DND-41 (cell line): ENCODE measurements around the gene ZDHHC1.

Experiments used
- ATAC-seq: fragments of 200-7000 bp; cut with Tn5 transposase; 3 replicates; pipeline ENCODE4 v1.9.1; 2021; ENCODE audit warnings: low read depth; ENCODE audit not compliant: insufficient read depth
- DNase-seq: peaks from one replicate; pipeline ENCODE4 v3.0.0-alpha.2; 2020
- H2AFZ ChIP-seq: 2 replicates; pipeline ENCODE4 v1.6.0; 2012; ENCODE audit warnings: low read depth, low read length
- H3K27ac ChIP-seq: 2 replicates; pipeline ENCODE4 v1.5.1; 2012; ENCODE audit warnings: low read length, inconsistent platforms
- H3K27me3 ChIP-seq: fragments of 200-600 bp; sonication (generic); 2 replicates; pipeline ENCODE4 v1.6.0; 2012; ENCODE audit warnings: low read length, mild to moderate bottlenecking, inconsistent platforms; ENCODE audit not compliant: insufficient read depth, poor library complexity
- H3K36me3 ChIP-seq: 2 replicates; pipeline ENCODE4 v1.5.1; 2012; ENCODE audit warnings: low read length, inconsistent platforms; ENCODE audit not compliant: insufficient read depth
- H3K4me1 ChIP-seq: 2 replicates; pipeline ENCODE4 v1.5.1; 2012; ENCODE audit warnings: mild to moderate bottlenecking, low read length; ENCODE audit not compliant: insufficient read depth
- H3K4me2 ChIP-seq: 2 replicates; pipeline ENCODE4 v1.6.0; 2012; ENCODE audit warnings: mild to moderate bottlenecking, moderate library complexity, low read length, inconsistent platforms; ENCODE audit not compliant: insufficient read depth
- H3K4me3 ChIP-seq, 2 experiments: fragments of 200-600 bp in 1 of 2; shearing (Covaris generic) in 1 of 2; 2 replicates each; pipeline ENCODE4 v1.5.1; 2012 to 2016; ENCODE audit warnings: inconsistent platforms in 2 of 2, low read length in 2 of 2, mild to moderate bottlenecking in 2 of 2, low read depth in 1 of 2, moderate library complexity in 1 of 2
- H3K79me2 ChIP-seq: 2 replicates; pipeline ENCODE4 v1.6.0; 2012; ENCODE audit warnings: low read length, inconsistent platforms; ENCODE audit not compliant: insufficient read depth
- H3K9ac ChIP-seq: 2 replicates; pipeline ENCODE4 v1.6.0; 2012; ENCODE audit warnings: low read depth, mild to moderate bottlenecking, inconsistent platforms, low read length, moderate library complexity
- H3K9me3 ChIP-seq: 2 replicates; pipeline ENCODE4 v1.5.1; 2012; ENCODE audit warnings: low read length, moderate library complexity, mild to moderate bottlenecking, inconsistent platforms; ENCODE audit not compliant: insufficient read depth, severe bottlenecking
- H4K20me1 ChIP-seq: 2 replicates; pipeline ENCODE4 v1.6.0; 2012; ENCODE audit warnings: low read length; ENCODE audit not compliant: insufficient read depth
- CTCF ChIP-seq: IDR thresholded peaks from 2 replicates; pipeline ENCODE4 v1.5.1; 2012; ENCODE audit warnings: borderline replicate concordance, low read length, moderate library complexity, mild to moderate bottlenecking; ENCODE audit not compliant: poor library complexity, severe bottlenecking; ENCODE audit errors: extremely low read depth
- EZH2 ChIP-seq: IDR thresholded peaks from 3 replicates; pipeline ENCODE4 v1.6.1; 2012; ENCODE audit warnings: borderline replicate concordance, low read depth, mild to moderate bottlenecking, moderate library complexity, low read length, inconsistent platforms; ENCODE audit not compliant: severe bottlenecking

Gene ZDHHC1

GRCh38 chr16:67436640-67437193 lies 20.4 kb upstream of the ZDHHC1 start:
- DNase-seq (no peak), ATAC-seq (no peak)
- Histone ChIP-seq H3K9me3 (no peaks in the 10 kb centered on the region), H3K27me3 (no peaks in the 10 kb centered on the region), H3K4me1 (no peaks in the 10 kb centered on the region), H4K20me1 (peaks cover 13% of the 10 kb centered on the region; the same call in 1 of the 2 replicates), H3K4me3 (no peak overlapping the region), H2AFZ (no peak overlapping the region), H3K27ac (no peak overlapping the region), H3K4me2 (no peak overlapping the region), H3K79me2 (no peaks in the 10 kb centered on the region), H3K36me3 (peaks cover 24% of the 10 kb centered on the region), H3K9ac (no peak overlapping the region)
- TF ChIP-seq EZH2 (no peak), CTCF (no peak)

- Histone ChIP-seq H3K4me2 (no peak overlapping the region), H3K9ac (no peak overlapping the region), H2AFZ (no peak overlapping the region), H3K4me1 (no peaks in the 10 kb centered on the region), H4K20me1 (peaks cover 12% of the 10 kb centered on the region; the same call in 1 of the 2 replicates), H3K4me3 (no peak overlapping the region), H3K9me3 (no peaks in the 10 kb centered on the region), H3K79me2 (no peaks in the 10 kb centered on the region), H3K27me3 (no peaks in the 10 kb centered on the region), H3K36me3 (peaks cover 24% of the 10 kb centered on the region), H3K27ac (no peak overlapping the region)
- TF ChIP-seq EZH2 = no peak
- TF ChIP-seq CTCF = no peak
- ATAC-seq (no peak), DNase-seq (no peak)
Measured at GRCh38 chr16:67435758-67436164, 19.5 kb upstream of the ZDHHC1 start.

- Histone ChIP-seq H3K27me3 (peaks cover 23% of the 10 kb centered on the region), H3K9ac (no peak overlapping the region), H3K4me1 (no peaks in the 10 kb centered on the region), H3K36me3 (peaks cover 11% of the 10 kb centered on the region), H3K9me3 (no peaks in the 10 kb centered on the region), H3K4me2 (no peak overlapping the region), H4K20me1 (peaks cover 15% of the 10 kb centered on the region), H3K4me3 (no peak overlapping the region), H2AFZ (no peak overlapping the region), H3K27ac (no peak overlapping the region), H3K79me2 (no peaks in the 10 kb centered on the region)
- no peak for TF ChIP-seq CTCF
- no peak for TF ChIP-seq EZH2
- DNase-seq (no peak), ATAC-seq (no peak)
Measured at GRCh38 chr16:67433131-67433719, 16.9 kb upstream of the ZDHHC1 start.
